Hindlimb muscle (tissue), 1 donor: Measurements from ENCODE around the gene SF3B6. TPM values are rescaled to one million over a fixed set of nuclear protein-coding genes. Genes with fewer than 3 reads are reported as not detected.
"Not testable (repeated sequence)": the region's sequence is repeated elsewhere in the genome, so short reads cannot be mapped to it uniquely, and the experiment has no call there.

ENCODE experiments used
- DNase-seq: peaks from one replicate; pipeline ENCODE4 v3.0.0-alpha.2; 2013
- polyA plus RNA-seq: library from polyadenylated mRNA; unstranded; fragments of 120-200 nt; gene quantifications from one replicate; pipeline ENCODE4 v1.2.1, GENCODE V29; 2013; ENCODE audit not compliant: insufficient read length

The SF3B6 gene
- polyA plus RNA-seq, 1 donor: 70.7 TPM

- no peak for DNase-seq
Observed at GRCh38 chr2:24050041-24050979, 25.8 kb downstream of the SF3B6 start.

- DNase-seq: peak; percentile 23
Observed at GRCh38 chr2:24049485-24050021, 26.6 kb downstream of the SF3B6 start, which contains the start of gene FKBP1B. Gene FKBP1B (plus strand): TSS chr2:24049741. CDS start chr2:24049850, 109 bp downstream.

- DNase-seq: no peak
Observed at GRCh38 chr2:24048769-24049484, 27.2 kb downstream of the SF3B6 start.

- DNase-seq: no peak
Observed at GRCh38 chr2:24047703-24048033, 28.5 kb downstream of the SF3B6 start.

- peak; percentile 96 for DNase-seq
Observed at GRCh38 chr2:24046930-24047702, 29.0 kb downstream of the SF3B6 start, which contains the start of gene WDCP. Gene WDCP (minus strand): TSS chr2:24047391. CDS start chr2:24039494, 7,897 bp downstream.

GRCh38 chr2:24046599-24046929 lies 29.6 kb downstream of the SF3B6 start:
- DNase-seq: no peak

GRCh38 chr2:24045511-24046508 lies 30.3 kb downstream of the SF3B6 start:
- DNase-seq: no peak

- not testable (repeated sequence) for DNase-seq
Observed at GRCh38 chr2:24043133-24043532, 33.0 kb downstream of the SF3B6 start.

- DNase-seq: no peak
Observed at GRCh38 chr2:24040511-24040910, 35.6 kb downstream of the SF3B6 start.

- no peak for DNase-seq
Observed at GRCh38 chr2:24038786-24039499, 37.2 kb downstream of the SF3B6 start.

- DNase-seq: no peak
Observed at GRCh38 chr2:24026233-24026632, 49.9 kb downstream of the SF3B6 start.

GRCh38 chr2:24024996-24025663 lies 51.0 kb downstream of the SF3B6 start:
- no peak for DNase-seq

GRCh38 chr2:24024018-24024417 lies 52.1 kb downstream of the SF3B6 start:
- DNase-seq: no peak

GRCh38 chr2:24022975-24023575 lies 53.1 kb downstream of the SF3B6 start:
- DNase-seq: no peak

GRCh38 chr2:24022324-24022974 lies 53.7 kb downstream of the SF3B6 start:
- no peak for DNase-seq

- DNase-seq: no peak
Observed at GRCh38 chr2:24021122-24021998, 54.8 kb downstream of the SF3B6 start.

GRCh38 chr2:24020244-24020643 lies 55.9 kb downstream of the SF3B6 start:
- DNase-seq: no peak

- no peak for DNase-seq
Observed at GRCh38 chr2:24019729-24020128, 56.4 kb downstream of the SF3B6 start.
